HCT116 (cell line): ENCODE data around the gene LIPE. TPM values are rescaled to one million over a fixed set of nuclear protein-coding genes. Genes with fewer than 3 reads are reported as not detected.

ENCODE experiments used
- ATAC-seq: fragments of 200-7000 bp; cut with Tn5 transposase; 2 replicates; pipeline ENCODE4 v1.9.1; 2020; ENCODE audit warnings: mild to moderate bottlenecking, moderate library complexity
- BruUV-seq: library from RNA; stranded (reverse); fragments of 400-500 nt; replicated peaks from 2 replicates; lab custom pipeline; 2021; lab: Mats Ljungman, UMichigan
- CTCF ChIA-PET: fragments of 300-600 bp; sonication (Branson Sonifier 250); formaldehyde crosslinking; loops from one replicate; lab custom pipeline; 2021; ENCODE audit warnings: antibody characterized with exemption; lab: Charles Lee
- POLR2A ChIA-PET: fragments of 300-600, 350-600 bp; sonication (Branson Sonifier 250); formaldehyde crosslinking; loops from one replicate; lab custom pipeline; 2021; ENCODE audit warnings: antibody characterized with exemption; lab: Charles Lee
- RAD21 ChIA-PET, 2 experiments: fragments of 300-600 bp; sonication (Branson Sonifier 250); formaldehyde crosslinking; loops; one replicate each; lab custom pipeline; 2023; ENCODE audit warnings: low total read pairs in 2 of 2; ENCODE audit not compliant: uncharacterized antibody in 2 of 2, unreplicated experiment in 2 of 2, low non-redundant PET in 1 of 2; lab: Charles Lee
- DNase-seq: peaks from one replicate; pipeline ENCODE4 v3.0.0-alpha.2; 2010; ENCODE audit warnings: low read depth, low spot score
- H2AFZ ChIP-seq: fragments of 200-600 bp; shearing (Covaris generic), sonication (generic); 2 replicates; pipeline ENCODE4 v1.6.1; 2017; ENCODE audit warnings: low read depth, mixed run types, mixed read lengths, antibody characterized with exemption, low read length; ENCODE audit not compliant: poor library complexity, severe bottlenecking
- H3K27ac ChIP-seq: 2 replicates; pipeline ENCODE4 v1.5.1; 2012; ENCODE audit warnings: low read depth, low read length
- H3K27me3 ChIP-seq: fragments of 200-600 bp; sonication (generic); 2 replicates; pipeline ENCODE4 v1.6.1; 2016; ENCODE audit warnings: mixed run types, low read length, mixed read lengths; ENCODE audit not compliant: insufficient read depth
- H3K36me3 ChIP-seq, 2 experiments: fragments of 200-500 bp in 1 of 2; fragments of 200-600 bp in 1 of 2; sonication (Bioruptor generic) in 1 of 2; sonication (generic) in 1 of 2; 2 replicates each; pipeline versions ENCODE4 v1.5.1 to v1.6.1; 2014 to 2016; ENCODE audit warnings: low read length in 2 of 2, inconsistent platforms in 1 of 2, mixed read lengths in 1 of 2, mixed run types in 1 of 2; ENCODE audit not compliant: insufficient read depth in 2 of 2, control insufficient read depth in 1 of 2
- H3K4me1 ChIP-seq, 2 experiments: fragments of 200-600 bp in 1 of 2; sonication (generic) in 1 of 2; 2 replicates each; pipeline versions ENCODE4 v1.5.1 to v1.6.1; 2012 to 2017; ENCODE audit warnings: low read length in 2 of 2, inconsistent platforms in 1 of 2, mild to moderate bottlenecking in 1 of 2, mixed read lengths in 1 of 2, mixed run types in 1 of 2, moderate library complexity in 1 of 2; ENCODE audit not compliant: insufficient read depth in 2 of 2, control insufficient read depth in 1 of 2
- H3K4me2 ChIP-seq: fragments of 200-600 bp; sonication (generic); 2 replicates; pipeline ENCODE4 v1.6.1; 2017; ENCODE audit warnings: mixed run types, low read length, mixed read lengths
- H3K4me3 ChIP-seq, 2 experiments: fragments of 200-600 bp in 1 of 2; sonication (generic) in 1 of 2; replicated peaks in 1 of 2; 2 replicates each; pipeline ENCODE4 v1.5.1; 2011 to 2016; ENCODE audit warnings: low read length in 2 of 2, control low read depth in 1 of 2, low read depth in 1 of 2, mild to moderate bottlenecking in 1 of 2, mixed read lengths in 1 of 2, mixed run types in 1 of 2
- H3K79me2 ChIP-seq: fragments of 200-600 bp; sonication (generic); 2 replicates; pipeline ENCODE4 v1.6.1; 2017; ENCODE audit warnings: mild to moderate bottlenecking, mixed run types, low read length, moderate library complexity, mixed read lengths; ENCODE audit not compliant: insufficient read depth
- H3K9ac ChIP-seq: fragments of 200-600 bp; sonication (generic); 2 replicates; pipeline ENCODE4 v1.6.1; 2016; ENCODE audit warnings: low read length, mixed read lengths
- H3K9me2 ChIP-seq: fragments of 200-600 bp; sonication (generic), shearing (Covaris generic); 2 replicates; pipeline ENCODE4 v1.6.1; 2017; ENCODE audit warnings: mixed run types, mild to moderate bottlenecking, moderate library complexity; ENCODE audit not compliant: insufficient read depth
- H3K9me3 ChIP-seq, 2 experiments: fragments of 200-500 bp in 1 of 2; fragments of 200-600 bp in 1 of 2; sonication (Bioruptor generic) in 1 of 2; sonication (generic) in 1 of 2; 2 replicates each; pipeline ENCODE4 v1.6.1; 2014 to 2017; ENCODE audit warnings: low read length in 2 of 2, mixed read lengths in 2 of 2, inconsistent platforms in 1 of 2, low read depth in 1 of 2, mild to moderate bottlenecking in 1 of 2, mixed run types in 1 of 2, moderate library complexity in 1 of 2; ENCODE audit not compliant: control insufficient read depth in 1 of 2, insufficient read depth in 1 of 2
- H4K20me1 ChIP-seq: fragments of 200-600 bp; sonication (generic), shearing (Covaris generic); 2 replicates; pipeline ENCODE4 v1.6.1; 2017; ENCODE audit warnings: mixed run types, mild to moderate bottlenecking, moderate library complexity; ENCODE audit not compliant: insufficient read depth
- CBX3 ChIP-seq: IDR thresholded peaks from 2 replicates; pipeline ENCODE4 v1.6.1; 2012; ENCODE audit warnings: low read depth
- CEBPB ChIP-seq: IDR thresholded peaks from 2 replicates; pipeline ENCODE4 v1.6.1; 2012; ENCODE audit warnings: low read depth
- ELF1 ChIP-seq: IDR thresholded peaks from 2 replicates; pipeline ENCODE4 v1.6.1; 2012; ENCODE audit warnings: low read depth, borderline replicate concordance
- EZH2 ChIP-seq: fragments of 200-600 bp; sonication (generic); IDR thresholded peaks from 2 replicates; pipeline ENCODE4 v1.6.1; 2017; ENCODE audit warnings: antibody characterized with exemption, mixed run types
- FOSL1 ChIP-seq: IDR thresholded peaks from 2 replicates; pipeline ENCODE4 v1.6.1; 2012; ENCODE audit warnings: low read depth
- POLR2A ChIP-seq: IDR thresholded peaks from 2 replicates; pipeline ENCODE4 v1.7.0; 2011; ENCODE audit warnings: borderline replicate concordance; ENCODE audit not compliant: insufficient read depth, insufficient read length; ENCODE audit errors: extremely low read depth
- RAD21 ChIP-seq: IDR thresholded peaks from 2 replicates; pipeline ENCODE4 v1.6.1; 2012; ENCODE audit warnings: low read depth, mild to moderate bottlenecking
- SIN3A ChIP-seq: IDR thresholded peaks from 2 replicates; pipeline ENCODE4 v1.6.1; 2012; ENCODE audit warnings: low read depth
- SRF ChIP-seq: IDR thresholded peaks from 2 replicates; pipeline ENCODE4 v1.6.1; 2012; ENCODE audit warnings: low read depth
- YY1 ChIP-seq: IDR thresholded peaks from 2 replicates; pipeline ENCODE4 v1.6.1; 2011; ENCODE audit warnings: low read length, low read depth, moderate library complexity, mild to moderate bottlenecking; ENCODE audit not compliant: insufficient replicate concordance; ENCODE audit errors: extremely low read depth
- ZNF274 ChIP-seq: fragments of 200-500 bp; sonication (Bioruptor generic); IDR thresholded peaks from 2 replicates; pipeline ENCODE4 v1.6.1; 2014; ENCODE audit warnings: mild to moderate bottlenecking, low read depth, low read length, inconsistent platforms
- intact Hi-C: fragments of 100-400 bp; cut with micrococcal nuclease; formaldehyde crosslinking; loops from 2 replicates; pipeline ENCODE4 v1.10.0; 2022
- total RNA-seq: library from RNA; stranded (reverse); gene quantifications from one replicate; pipeline ENCODE4 v1.2.1, GENCODE V29; 2021; ENCODE audit not compliant: unreplicated experiment
- TF ChIP-seq, protein P1 (sequence below), 3 experiments: fragments of 200-600 bp in 1 of 3; sonication (generic) in 1 of 3; IDR thresholded peaks in 2 of 3; conservative IDR thresholded peaks in 1 of 3; 2 replicates each; pipeline ENCODE4 v1.5.1; 2012 to 2017; ENCODE audit warnings: low read depth in 2 of 3, low read length in 2 of 3, antibody characterized with exemption in 1 of 3, borderline replicate concordance in 1 of 3, control low read depth in 1 of 3, mild to moderate bottlenecking in 1 of 3, mixed read lengths in 1 of 3, mixed run types in 1 of 3, moderate library complexity in 1 of 3; ENCODE audit not compliant: insufficient read depth in 1 of 3
- TF ChIP-seq, protein P2 (sequence below): IDR thresholded peaks from 2 replicates; pipeline ENCODE4 v1.6.1; 2012
- TF ChIP-seq, protein P3 (sequence below): IDR thresholded peaks from 2 replicates; pipeline ENCODE4 v1.6.1; 2011; ENCODE audit warnings: mild to moderate bottlenecking, low read length, moderate library complexity; ENCODE audit not compliant: insufficient replicate concordance; ENCODE audit errors: extremely low read depth

The LIPE gene
- total RNA-seq, 1 experiment from 2014 or later: 11.3 TPM

DNA sequence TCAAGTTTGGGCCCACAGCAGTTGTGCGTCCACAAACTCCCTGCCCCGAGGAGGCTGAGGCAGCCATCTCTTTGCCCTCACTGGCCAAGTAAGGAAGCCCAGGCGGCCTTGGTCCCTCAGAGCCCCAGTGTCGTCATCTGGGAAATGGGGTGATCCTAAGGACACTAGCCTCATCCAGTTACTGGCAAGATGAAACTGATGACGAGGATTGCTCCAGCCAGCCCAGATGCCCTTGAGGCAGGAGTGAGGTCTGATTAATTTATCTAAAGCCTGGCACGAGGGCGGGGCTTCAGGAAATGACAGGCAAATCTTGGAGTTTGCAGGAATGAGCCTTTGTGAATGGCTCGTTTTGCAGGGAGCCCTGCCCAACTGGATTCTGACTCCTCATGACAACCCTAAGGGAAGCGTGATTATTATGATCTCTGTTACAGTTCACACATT lies 5.6 kb downstream of the LIPE start:
- Histone ChIP-seq H3K36me3 (no peaks in the 10 kb centered on the region), H3K4me2 (peak overlapping the region; percentile 89), H3K79me2 (no peaks in the 10 kb centered on the region), H3K4me1 (peaks cover 21 to 45% of the 10 kb centered on the region in 2 experiments; a peak in 3 of 4 replicates), H3K27me3 (no peaks in the 10 kb centered on the region), H3K9me2 (no peaks in the 10 kb centered on the region), H3K27ac (no peak overlapping the region), H4K20me1 (no peaks in the 10 kb centered on the region), H3K9ac (no peak overlapping the region), H2AFZ (no peak overlapping the region), H3K9me3 (no peaks in the 10 kb centered on the region), H3K4me3 (no peak overlapping the region)
- no peak for ATAC-seq
- no TSS peak for BruUV-seq
- intact Hi-C loops: no loop called here
- ChIA-PET POLR2A (no interaction called here), CTCF (no interaction called here), RAD21 (no interaction called here)
- TF ChIP-seq ELF1: no peak
- no peak for TF ChIP-seq FOSL1
- TF ChIP-seq, protein P1, sequence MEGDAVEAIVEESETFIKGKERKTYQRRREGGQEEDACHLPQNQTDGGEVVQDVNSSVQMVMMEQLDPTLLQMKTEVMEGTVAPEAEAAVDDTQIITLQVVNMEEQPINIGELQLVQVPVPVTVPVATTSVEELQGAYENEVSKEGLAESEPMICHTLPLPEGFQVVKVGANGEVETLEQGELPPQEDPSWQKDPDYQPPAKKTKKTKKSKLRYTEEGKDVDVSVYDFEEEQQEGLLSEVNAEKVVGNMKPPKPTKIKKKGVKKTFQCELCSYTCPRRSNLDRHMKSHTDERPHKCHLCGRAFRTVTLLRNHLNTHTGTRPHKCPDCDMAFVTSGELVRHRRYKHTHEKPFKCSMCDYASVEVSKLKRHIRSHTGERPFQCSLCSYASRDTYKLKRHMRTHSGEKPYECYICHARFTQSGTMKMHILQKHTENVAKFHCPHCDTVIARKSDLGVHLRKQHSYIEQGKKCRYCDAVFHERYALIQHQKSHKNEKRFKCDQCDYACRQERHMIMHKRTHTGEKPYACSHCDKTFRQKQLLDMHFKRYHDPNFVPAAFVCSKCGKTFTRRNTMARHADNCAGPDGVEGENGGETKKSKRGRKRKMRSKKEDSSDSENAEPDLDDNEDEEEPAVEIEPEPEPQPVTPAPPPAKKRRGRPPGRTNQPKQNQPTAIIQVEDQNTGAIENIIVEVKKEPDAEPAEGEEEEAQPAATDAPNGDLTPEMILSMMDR (IDR thresholded peaks at IDR 0.05 in 2 of 3, conservative IDR thresholded peaks at IDR 0.05 in 1 of 3; ENCODE audit: borderline replicate concordance in 1 of 3, insufficient read depth in 1 of 3, low read depth in 2 of 3, low read length in 2 of 3): no peak
- no peak for TF ChIP-seq CBX3
- TF ChIP-seq, protein P2, sequence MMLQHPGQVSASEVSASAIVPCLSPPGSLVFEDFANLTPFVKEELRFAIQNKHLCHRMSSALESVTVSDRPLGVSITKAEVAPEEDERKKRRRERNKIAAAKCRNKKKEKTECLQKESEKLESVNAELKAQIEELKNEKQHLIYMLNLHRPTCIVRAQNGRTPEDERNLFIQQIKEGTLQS: no peak
- TF ChIP-seq POLR2A: no peak
- TF ChIP-seq EZH2: no peak
- TF ChIP-seq SIN3A: no peak
- no peak for TF ChIP-seq ZNF274
- no peak for TF ChIP-seq SRF
- TF ChIP-seq RAD21: no peak
- TF ChIP-seq YY1: no peak
- TF ChIP-seq, protein P3, sequence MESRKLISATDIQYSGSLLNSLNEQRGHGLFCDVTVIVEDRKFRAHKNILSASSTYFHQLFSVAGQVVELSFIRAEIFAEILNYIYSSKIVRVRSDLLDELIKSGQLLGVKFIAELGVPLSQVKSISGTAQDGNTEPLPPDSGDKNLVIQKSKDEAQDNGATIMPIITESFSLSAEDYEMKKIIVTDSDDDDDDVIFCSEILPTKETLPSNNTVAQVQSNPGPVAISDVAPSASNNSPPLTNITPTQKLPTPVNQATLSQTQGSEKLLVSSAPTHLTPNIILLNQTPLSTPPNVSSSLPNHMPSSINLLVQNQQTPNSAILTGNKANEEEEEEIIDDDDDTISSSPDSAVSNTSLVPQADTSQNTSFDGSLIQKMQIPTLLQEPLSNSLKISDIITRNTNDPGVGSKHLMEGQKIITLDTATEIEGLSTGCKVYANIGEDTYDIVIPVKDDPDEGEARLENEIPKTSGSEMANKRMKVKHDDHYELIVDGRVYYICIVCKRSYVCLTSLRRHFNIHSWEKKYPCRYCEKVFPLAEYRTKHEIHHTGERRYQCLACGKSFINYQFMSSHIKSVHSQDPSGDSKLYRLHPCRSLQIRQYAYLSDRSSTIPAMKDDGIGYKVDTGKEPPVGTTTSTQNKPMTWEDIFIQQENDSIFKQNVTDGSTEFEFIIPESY: no peak
- TF ChIP-seq CEBPB: no peak
- no peak for DNase-seq
